Measurements from ENCODE around the gene FUT3.
"Not testable (repeated sequence)": the region's sequence is repeated elsewhere in the genome, so short reads cannot be mapped to it uniquely, and the experiment has no call there.

FUT3 gene

DNA sequence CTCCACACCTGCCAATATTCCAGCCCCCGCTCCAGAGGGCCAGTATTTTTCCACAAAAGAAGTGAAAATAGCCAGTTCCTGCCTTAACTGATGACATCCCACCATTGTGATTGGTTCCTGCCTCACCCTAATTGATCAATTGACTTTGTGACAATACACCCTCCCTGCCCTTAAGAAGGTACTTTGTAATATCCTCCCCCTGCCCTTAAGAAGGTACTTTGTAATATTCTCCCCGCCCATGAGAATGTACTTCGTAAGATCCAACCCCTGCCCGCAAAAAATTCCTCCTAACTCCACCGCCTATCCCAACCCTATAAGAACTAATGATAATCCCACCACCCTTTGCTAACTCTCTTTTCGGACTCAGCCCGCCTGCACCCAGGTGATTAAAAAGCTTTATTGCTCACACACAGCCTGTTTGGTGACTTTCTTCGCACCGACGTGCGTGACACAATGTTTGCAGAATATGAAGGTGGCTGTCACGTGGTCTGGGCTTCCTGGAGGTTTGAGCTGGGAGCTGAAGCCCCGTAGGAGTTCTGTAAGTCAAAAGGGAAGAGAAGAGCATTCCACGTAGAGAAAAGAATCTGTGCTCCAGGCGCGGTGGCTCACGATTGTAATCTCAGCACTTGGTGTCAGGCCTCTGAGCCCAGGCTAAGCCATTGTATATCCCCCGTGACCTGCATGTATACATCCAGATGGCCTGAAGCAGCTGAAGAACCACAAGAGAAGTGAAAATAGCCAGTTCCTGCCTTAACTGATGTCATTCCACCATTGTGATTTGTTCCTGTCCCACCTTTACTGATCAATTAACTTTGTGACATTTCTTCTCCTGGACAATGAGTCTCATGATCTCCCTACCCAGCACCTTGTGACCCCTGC is 6.2 kb upstream of the FUT3 start:
- Histone ChIP-seq H3K23ac (ENCODE audit: low read length) (no peak overlapping the region), H3K4ac (ENCODE audit: low read depth, low read length) (no peak overlapping the region), H3K27me3 (ENCODE audit: insufficient read depth, low read length, poor library complexity) (no peaks in the 10 kb centered on the region), H2BK5ac (ENCODE audit: low read length) (no peak overlapping the region), H2BK15ac (replicated peaks; ENCODE audit: low read depth) (no peak overlapping the region), H3K4me1 (ENCODE audit: control insufficient read depth, low read depth, low read length) (no peaks in the 10 kb centered on the region), H3K4me2 (ENCODE audit: low read length) (no peak overlapping the region), H3K4me3 (ENCODE audit: low read length) (no peak overlapping the region), H3K79me2 (ENCODE audit: control insufficient read depth, insufficient read depth, low read length) (no peaks in the 10 kb centered on the region), H4K5ac (ENCODE audit: low read length) (no peak overlapping the region), H3K79me1 (ENCODE audit: low read length) (no peaks in the 10 kb centered on the region), H2AK5ac (ENCODE audit: low read length) (no peak overlapping the region), H3K56ac (ENCODE audit: low read length) (no peak overlapping the region), H2BK120ac (ENCODE audit: low read depth, low read length) (no peak overlapping the region), H4K8ac (ENCODE audit: low read depth, low read length) (no peak overlapping the region), H3K18ac (ENCODE audit: low read length) (no peak overlapping the region), H3K36me3 (ENCODE audit: control insufficient read depth, insufficient read depth, low read length) (no peaks in the 10 kb centered on the region), H3K27ac (ENCODE audit: low read depth, low read length) (no peak overlapping the region), H3K9ac (ENCODE audit: low read length) (no peak overlapping the region)
- WGBS (ENCODE audit: extremely low coverage, insufficient coverage, low lambda C conversion rate) = no CpG with 5 or more reads among the region's 18 CpGs
- DNase-seq = no peak

DNA sequence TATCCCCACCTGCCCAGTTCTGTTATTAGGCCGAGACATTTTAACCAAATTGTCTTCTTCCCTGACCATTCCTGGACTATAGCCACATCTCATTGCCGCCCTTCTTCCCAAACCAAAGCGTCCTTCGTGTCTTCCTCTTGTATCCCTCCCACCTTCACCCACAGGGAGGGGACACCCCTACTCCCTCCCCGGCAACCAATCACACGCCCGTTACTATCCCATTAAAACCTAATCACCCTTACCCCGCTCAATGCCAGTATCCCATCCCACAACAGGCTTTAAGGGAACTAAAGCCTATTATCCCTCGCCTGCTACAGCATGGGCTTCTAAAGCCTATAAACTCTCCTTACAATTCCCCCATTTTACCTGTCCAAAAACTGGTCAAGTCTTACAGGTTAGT is 3.9 kb upstream of the FUT3 start:
- not testable (repeated sequence) for H2BK15ac ChIP-seq (replicated peaks; ENCODE audit: low read depth); H3K56ac ChIP-seq (ENCODE audit: low read length); H4K5ac ChIP-seq (ENCODE audit: low read length); H3K4me2 ChIP-seq (ENCODE audit: low read length); H3K18ac ChIP-seq (ENCODE audit: low read length); H2AK5ac ChIP-seq (ENCODE audit: low read length); H3K79me1 ChIP-seq (ENCODE audit: low read length); H3K27me3 ChIP-seq (ENCODE audit: insufficient read depth, low read length, poor library complexity); H3K4me1 ChIP-seq (ENCODE audit: control insufficient read depth, low read depth, low read length); H3K4ac ChIP-seq (ENCODE audit: low read depth, low read length); H3K23ac ChIP-seq (ENCODE audit: low read length); H2BK120ac ChIP-seq (ENCODE audit: low read depth, low read length); H3K9ac ChIP-seq (ENCODE audit: low read length); H3K27ac ChIP-seq (ENCODE audit: low read depth, low read length); H3K4me3 ChIP-seq (ENCODE audit: low read length); H4K8ac ChIP-seq (ENCODE audit: low read depth, low read length); H2BK5ac ChIP-seq (ENCODE audit: low read length); DNase-seq; H3K36me3 ChIP-seq (ENCODE audit: control insufficient read depth, insufficient read depth, low read length); H3K79me2 ChIP-seq (ENCODE audit: control insufficient read depth, insufficient read depth, low read length)
- no CpG with 5 or more reads among the region's 9 CpGs for WGBS (ENCODE audit: extremely low coverage, insufficient coverage, low lambda C conversion rate)

DNA sequence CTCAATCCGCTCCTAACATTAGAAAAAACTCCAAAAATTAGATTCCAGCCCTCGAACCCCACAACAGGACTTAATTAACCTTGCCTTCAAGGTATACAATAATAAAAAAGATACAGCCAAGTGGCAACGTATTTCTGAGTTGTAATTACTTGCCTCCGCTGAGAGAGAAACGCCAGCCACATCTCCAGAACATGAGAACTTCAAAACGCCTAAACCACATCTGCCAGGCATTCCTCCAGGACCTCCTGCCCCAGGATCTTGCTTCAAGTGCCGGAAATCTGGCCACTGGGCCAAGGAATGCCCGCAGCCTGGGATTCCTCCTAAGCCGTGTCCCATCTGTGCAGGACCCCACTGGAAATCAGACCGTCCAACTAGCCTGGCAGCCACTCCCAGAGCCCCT is 2.9 kb upstream of the FUT3 start:
- not testable (repeated sequence) for H2BK120ac ChIP-seq (ENCODE audit: low read depth, low read length); H2BK5ac ChIP-seq (ENCODE audit: low read length); DNase-seq; H3K4me3 ChIP-seq (ENCODE audit: low read length); H3K79me1 ChIP-seq (ENCODE audit: low read length); H2AK5ac ChIP-seq (ENCODE audit: low read length); H4K5ac ChIP-seq (ENCODE audit: low read length); H2BK15ac ChIP-seq (replicated peaks; ENCODE audit: low read depth); H3K4ac ChIP-seq (ENCODE audit: low read depth, low read length); H3K27ac ChIP-seq (ENCODE audit: low read depth, low read length); H3K9ac ChIP-seq (ENCODE audit: low read length); H3K27me3 ChIP-seq (ENCODE audit: insufficient read depth, low read length, poor library complexity); H3K4me2 ChIP-seq (ENCODE audit: low read length); H3K79me2 ChIP-seq (ENCODE audit: control insufficient read depth, insufficient read depth, low read length); H3K18ac ChIP-seq (ENCODE audit: low read length); H4K8ac ChIP-seq (ENCODE audit: low read depth, low read length); H3K4me1 ChIP-seq (ENCODE audit: control insufficient read depth, low read depth, low read length); H3K23ac ChIP-seq (ENCODE audit: low read length); H3K36me3 ChIP-seq (ENCODE audit: control insufficient read depth, insufficient read depth, low read length); H3K56ac ChIP-seq (ENCODE audit: low read length)
- no CpG with 5 or more reads among the region's 10 CpGs for WGBS (ENCODE audit: extremely low coverage, insufficient coverage, low lambda C conversion rate)

DNA sequence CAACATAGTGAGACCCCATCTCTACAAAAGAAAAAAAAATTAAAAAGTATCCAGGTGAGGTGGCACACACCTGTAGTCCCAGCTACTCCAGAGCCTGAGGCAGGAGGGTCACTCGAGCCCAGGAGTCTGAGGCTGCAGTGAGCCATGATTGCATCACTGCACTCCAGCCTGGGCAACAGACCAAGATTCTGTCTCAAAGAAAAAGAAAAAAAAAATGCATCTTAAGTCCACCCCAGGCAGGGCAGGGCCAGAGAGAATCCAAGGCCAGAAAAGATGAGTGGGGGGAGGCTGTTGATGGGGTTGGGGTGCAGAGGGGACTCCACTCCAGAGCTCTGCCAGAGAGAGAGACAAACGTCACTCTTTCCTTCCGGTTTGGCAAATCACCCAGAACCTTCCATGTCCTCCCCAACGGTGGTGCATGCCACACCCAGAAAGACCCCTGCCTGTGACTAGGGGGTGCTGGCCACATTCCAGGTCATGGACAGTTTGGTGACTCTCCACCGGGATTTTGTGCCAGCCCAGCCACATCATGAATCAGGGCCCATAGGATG is 431 bp downstream of the FUT3 start:
- Histone ChIP-seq H3K27me3 (ENCODE audit: insufficient read depth, low read length, poor library complexity) (no peaks in the 10 kb centered on the region), H3K9ac (ENCODE audit: low read length) (no peak overlapping the region), H2BK15ac (replicated peaks; ENCODE audit: low read depth) (no peak overlapping the region), H4K5ac (ENCODE audit: low read length) (no peak overlapping the region), H3K4me2 (ENCODE audit: low read length) (no peak overlapping the region), H2BK5ac (ENCODE audit: low read length) (no peak overlapping the region), H3K79me1 (ENCODE audit: low read length) (no peaks in the 10 kb centered on the region), H3K79me2 (ENCODE audit: control insufficient read depth, insufficient read depth, low read length) (no peaks in the 10 kb centered on the region), H3K56ac (ENCODE audit: low read length) (no peak overlapping the region), H3K36me3 (ENCODE audit: control insufficient read depth, insufficient read depth, low read length) (no peaks in the 10 kb centered on the region), H3K4me1 (ENCODE audit: control insufficient read depth, low read depth, low read length) (no peaks in the 10 kb centered on the region), H3K4me3 (ENCODE audit: low read length) (no peak overlapping the region), H3K18ac (ENCODE audit: low read length) (no peak overlapping the region), H3K23ac (ENCODE audit: low read length) (no peak overlapping the region), H3K27ac (ENCODE audit: low read depth, low read length) (no peak overlapping the region), H2BK120ac (ENCODE audit: low read depth, low read length) (no peak overlapping the region), H3K4ac (ENCODE audit: low read depth, low read length) (no peak overlapping the region), H2AK5ac (ENCODE audit: low read length) (no peak overlapping the region), H4K8ac (ENCODE audit: low read depth, low read length) (no peak overlapping the region)
- no peak for DNase-seq
- no CpG with 5 or more reads among the region's 5 CpGs for WGBS (ENCODE audit: extremely low coverage, insufficient coverage, low lambda C conversion rate)

DNA sequence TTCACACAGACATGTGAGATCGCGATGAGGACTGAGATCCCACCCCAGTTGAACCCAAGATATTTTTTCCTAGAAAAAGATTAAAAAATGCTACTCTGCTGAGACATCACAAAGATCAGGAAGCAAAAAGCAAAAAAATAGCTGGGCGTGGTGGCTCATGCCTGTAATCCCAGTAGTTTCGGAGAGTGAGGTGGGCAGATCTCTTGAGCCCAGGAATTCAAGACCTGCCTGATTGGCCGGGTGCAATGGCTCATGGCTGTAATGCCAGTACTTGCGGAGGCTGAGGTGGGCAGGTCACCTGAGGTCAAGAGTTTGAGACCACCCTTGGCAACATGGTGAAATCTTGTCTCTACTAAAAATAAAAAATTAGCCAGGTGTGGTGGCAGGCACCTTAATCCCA is 1.1 kb downstream of the FUT3 start:
- Histone ChIP-seq H3K9ac (ENCODE audit: low read length) (no peak overlapping the region), H3K23ac (ENCODE audit: low read length) (no peak overlapping the region), H4K5ac (ENCODE audit: low read length) (no peak overlapping the region), H2BK5ac (ENCODE audit: low read length) (no peak overlapping the region), H3K4me3 (ENCODE audit: low read length) (no peak overlapping the region), H2BK120ac (ENCODE audit: low read depth, low read length) (no peak overlapping the region), H3K36me3 (ENCODE audit: control insufficient read depth, insufficient read depth, low read length) (no peaks in the 10 kb centered on the region), H3K27me3 (ENCODE audit: insufficient read depth, low read length, poor library complexity) (no peaks in the 10 kb centered on the region), H3K4me1 (ENCODE audit: control insufficient read depth, low read depth, low read length) (no peaks in the 10 kb centered on the region), H3K18ac (ENCODE audit: low read length) (no peak overlapping the region), H3K56ac (ENCODE audit: low read length) (no peak overlapping the region), H3K79me2 (ENCODE audit: control insufficient read depth, insufficient read depth, low read length) (no peaks in the 10 kb centered on the region), H2AK5ac (ENCODE audit: low read length) (no peak overlapping the region), H2BK15ac (replicated peaks; ENCODE audit: low read depth) (no peak overlapping the region), H3K79me1 (ENCODE audit: low read length) (no peaks in the 10 kb centered on the region), H4K8ac (ENCODE audit: low read depth, low read length) (no peak overlapping the region), H3K4me2 (ENCODE audit: low read length) (no peak overlapping the region), H3K27ac (ENCODE audit: low read depth, low read length) (no peak overlapping the region), H3K4ac (ENCODE audit: low read depth, low read length) (no peak overlapping the region)
- WGBS (ENCODE audit: extremely low coverage, insufficient coverage, low lambda C conversion rate) = no CpG with 5 or more reads among the region's 6 CpGs
- no peak for DNase-seq

Data from mesendoderm (in vitro differentiated cells).